ENCODE results near the gene CNTNAP4.

DNA sequence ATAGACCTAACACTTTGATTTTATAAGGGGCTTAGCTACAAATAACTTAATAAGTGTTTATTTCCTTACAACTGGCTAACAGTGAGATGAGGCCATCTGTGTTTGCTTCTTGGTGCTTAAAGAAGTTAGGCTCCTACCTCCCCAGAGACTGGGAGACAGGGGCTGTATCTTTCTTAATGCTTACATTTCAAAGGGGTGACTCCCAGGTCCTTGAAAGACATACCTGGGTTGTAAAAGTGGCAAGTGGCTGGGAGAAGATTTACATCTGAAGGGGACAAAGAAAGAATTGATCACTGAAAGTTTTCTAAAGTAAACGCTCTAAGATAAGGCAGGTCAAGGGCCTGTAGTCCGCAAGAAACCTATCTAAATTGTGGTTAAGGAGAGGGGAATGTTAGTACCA is 196.8 kb downstream of the CNTNAP4 start:
- TF ChIP-seq JUN (IDR thresholded peaks at IDR 0.05) (no peak), POLR2A (IDR thresholded peaks at IDR 0.05; ENCODE audit: low read length) (no peak), RARB (CRISPR knock-in tag; IDR thresholded peaks at IDR 0.05) (no peak), CEBPB (IDR thresholded peaks at IDR 0.05) (no peak)
- TF ChIP-seq, protein P1, sequence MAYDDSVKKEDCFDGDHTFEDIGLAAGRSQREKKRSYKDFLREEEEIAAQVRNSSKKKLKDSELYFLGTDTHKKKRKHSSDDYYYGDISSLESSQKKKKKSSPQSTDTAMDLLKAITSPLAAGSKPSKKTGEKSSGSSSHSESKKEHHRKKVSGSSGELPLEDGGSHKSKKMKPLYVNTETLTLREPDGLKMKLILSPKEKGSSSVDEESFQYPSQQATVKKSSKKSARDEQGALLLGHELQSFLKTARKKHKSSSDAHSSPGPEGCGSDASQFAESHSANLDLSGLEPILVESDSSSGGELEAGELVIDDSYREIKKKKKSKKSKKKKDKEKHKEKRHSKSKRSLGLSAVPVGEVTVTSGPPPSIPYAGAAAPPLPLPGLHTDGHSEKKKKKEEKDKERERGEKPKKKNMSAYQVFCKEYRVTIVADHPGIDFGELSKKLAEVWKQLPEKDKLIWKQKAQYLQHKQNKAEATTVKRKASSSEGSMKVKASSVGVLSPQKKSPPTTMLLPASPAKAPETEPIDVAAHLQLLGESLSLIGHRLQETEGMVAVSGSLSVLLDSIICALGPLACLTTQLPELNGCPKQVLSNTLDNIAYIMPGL (CRISPR knock-in tag; IDR thresholded peaks at IDR 0.05; ENCODE audit: borderline replicate concordance): no peak
- TF ChIP-seq, protein P2, sequence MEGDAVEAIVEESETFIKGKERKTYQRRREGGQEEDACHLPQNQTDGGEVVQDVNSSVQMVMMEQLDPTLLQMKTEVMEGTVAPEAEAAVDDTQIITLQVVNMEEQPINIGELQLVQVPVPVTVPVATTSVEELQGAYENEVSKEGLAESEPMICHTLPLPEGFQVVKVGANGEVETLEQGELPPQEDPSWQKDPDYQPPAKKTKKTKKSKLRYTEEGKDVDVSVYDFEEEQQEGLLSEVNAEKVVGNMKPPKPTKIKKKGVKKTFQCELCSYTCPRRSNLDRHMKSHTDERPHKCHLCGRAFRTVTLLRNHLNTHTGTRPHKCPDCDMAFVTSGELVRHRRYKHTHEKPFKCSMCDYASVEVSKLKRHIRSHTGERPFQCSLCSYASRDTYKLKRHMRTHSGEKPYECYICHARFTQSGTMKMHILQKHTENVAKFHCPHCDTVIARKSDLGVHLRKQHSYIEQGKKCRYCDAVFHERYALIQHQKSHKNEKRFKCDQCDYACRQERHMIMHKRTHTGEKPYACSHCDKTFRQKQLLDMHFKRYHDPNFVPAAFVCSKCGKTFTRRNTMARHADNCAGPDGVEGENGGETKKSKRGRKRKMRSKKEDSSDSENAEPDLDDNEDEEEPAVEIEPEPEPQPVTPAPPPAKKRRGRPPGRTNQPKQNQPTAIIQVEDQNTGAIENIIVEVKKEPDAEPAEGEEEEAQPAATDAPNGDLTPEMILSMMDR (IDR thresholded peaks at IDR 0.05): no peak
- TF ChIP-seq, protein P3, sequence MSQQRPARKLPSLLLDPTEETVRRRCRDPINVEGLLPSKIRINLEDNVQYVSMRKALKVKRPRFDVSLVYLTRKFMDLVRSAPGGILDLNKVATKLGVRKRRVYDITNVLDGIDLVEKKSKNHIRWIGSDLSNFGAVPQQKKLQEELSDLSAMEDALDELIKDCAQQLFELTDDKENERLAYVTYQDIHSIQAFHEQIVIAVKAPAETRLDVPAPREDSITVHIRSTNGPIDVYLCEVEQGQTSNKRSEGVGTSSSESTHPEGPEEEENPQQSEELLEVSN (IDR thresholded peaks at IDR 0.05; ENCODE audit: borderline replicate concordance, low read depth): no peak

All from A549 (cell line).